Tibial nerve (tissue), 4 donors: ENCODE results near the gene VAMP4. TPM values are rescaled to one million over a fixed set of nuclear protein-coding genes. Genes with fewer than 3 reads are reported as not detected.
"Not testable (repeated sequence)": the region's sequence is repeated elsewhere in the genome, so short reads cannot be mapped to it uniquely, and the experiment has no call there.

Experiments used
- DNase-seq, 2 donors: peaks; one replicate each; pipeline ENCODE4 v3.0.0-alpha.2; 2019; ENCODE audit warnings: low spot score in 2 of 2
- H3K27ac ChIP-seq, 4 donors: fragments of 200-600 bp; sonication (generic) in 3 of 4; one replicate each; pipeline ENCODE4 v1.5.1; 2017 to 2019; ENCODE audit warnings: mild to moderate bottlenecking in 1 of 4
- H3K27me3 ChIP-seq, 2 donors: fragments of 200-600 bp; sonication (generic) in 1 of 2; one replicate each; pipeline versions ENCODE4 v1.5.1 to v1.6.0; 2017 to 2019
- H3K36me3 ChIP-seq, 3 donors: fragments of 200-600 bp; sonication (generic); one replicate each; pipeline ENCODE4 v1.5.1; 2018 to 2019
- H3K4me1 ChIP-seq, 4 donors: fragments of 200-600 bp; sonication (generic) in 3 of 4; one replicate each; pipeline ENCODE4 v1.5.1; 2017 to 2019
- H3K4me3 ChIP-seq, 4 donors: fragments of 200-600 bp; sonication (generic) in 3 of 4; one replicate each; pipeline ENCODE4 v1.5.1; 2017 to 2019; ENCODE audit warnings: mild to moderate bottlenecking in 1 of 4, moderate library complexity in 1 of 4
- H3K9me3 ChIP-seq, 4 donors: fragments of 200-600 bp; sonication (generic) in 3 of 4; one replicate each; pipeline ENCODE4 v1.5.1; 2017 to 2019
- CTCF ChIP-seq, 5 experiments: fragments of 200-600 bp in 3 of 5; fragments of 450-650 bp in 2 of 5; sonication (generic) in 3 of 5; IDR thresholded peaks; one replicate each; pipeline ENCODE4 v1.5.1; 2016 to 2019; ENCODE audit warnings: antibody characterized with exemption in 5 of 5, mild to moderate bottlenecking in 3 of 5, moderate library complexity in 2 of 5
- EP300 ChIP-seq, 2 donors: sonication (generic); formaldehyde crosslinking; IDR thresholded peaks; one replicate each; pipeline ENCODE4 v1.6.1; 2017; ENCODE audit warnings: antibody characterized with exemption in 2 of 2, mild to moderate bottlenecking in 1 of 2
- POLR2A ChIP-seq, 2 donors: fragments of 450-650 bp; IDR thresholded peaks; one replicate each; pipeline ENCODE4 v1.6.1; 2017; ENCODE audit warnings: antibody characterized with exemption in 2 of 2, mild to moderate bottlenecking in 2 of 2, moderate library complexity in 2 of 2
- WGBS, 2 donors: methylation state at CpG; one replicate each; pipeline ENCODE4 v1.1.5; 2018; 5-methylcytosine and 5-hydroxymethylcytosine counted together
- total RNA-seq, 4 donors: library from RNA; depleted of rRNA; stranded (reverse); fragments of >200 nt; gene quantifications; one replicate each; pipeline ENCODE4 v1.1.0, GENCODE V29; 2016

The VAMP4 gene
- total RNA-seq, 4 donors from 2014 or later: 13.8 to 25.6 (median 16.7) TPM

DNA sequence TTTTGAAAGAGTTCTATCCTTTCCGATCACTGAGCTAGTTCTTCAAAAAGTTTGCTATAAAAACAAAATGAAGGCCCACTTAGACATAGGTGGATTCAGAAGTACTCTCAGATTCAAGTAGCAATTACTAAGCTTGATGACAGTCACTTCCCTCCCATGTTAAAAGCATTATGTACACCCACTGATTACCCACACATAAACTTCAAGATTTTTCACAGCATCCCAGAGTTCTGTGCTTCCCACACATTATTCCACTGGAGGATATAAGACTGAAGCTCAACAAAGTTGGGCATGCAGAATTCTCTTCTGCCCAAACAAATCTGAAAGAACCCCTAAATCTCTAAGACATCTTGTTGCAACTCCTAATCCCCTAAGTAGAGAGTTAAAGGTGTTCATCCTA is 29.5 kb downstream of the VAMP4 start:
- H3K4me3 ChIP-seq: no peak overlapping the region
- no peak overlapping the region for H3K27ac ChIP-seq
- 90 to 97% methylated on average over 1 of the region's 1 CpG for WGBS, 2 donors
- no peak for TF ChIP-seq EP300 (IDR thresholded peaks at IDR 0.05)
- no peak for TF ChIP-seq POLR2A (IDR thresholded peaks at IDR 0.05)
- no peak for TF ChIP-seq CTCF (IDR thresholded peaks at IDR 0.05)
- no peak for DNase-seq
- peaks cover 0 to 7% (median 0%) of the 10 kb centered on the region in 4 donors for H3K4me1 ChIP-seq
- H3K9me3 ChIP-seq: no peaks in the 10 kb centered on the region
- no peaks in the 10 kb centered on the region for H3K27me3 ChIP-seq
- peaks cover 0 to 28% (median 0%) of the 10 kb centered on the region in 3 donors for H3K36me3 ChIP-seq

- Histone ChIP-seq H3K36me3 (peaks cover 0 to 23% (median 0%) of the 10 kb centered on the region in 3 donors), H3K27me3 (no peaks in the 10 kb centered on the region), H3K4me1 (peaks cover 0 to 7% (median 0%) of the 10 kb centered on the region in 4 donors), H3K27ac (no peak overlapping the region), H3K9me3 (no peaks in the 10 kb centered on the region), H3K4me3 (no peak overlapping the region)
- TF ChIP-seq EP300 (IDR thresholded peaks at IDR 0.05) (no peak), POLR2A (IDR thresholded peaks at IDR 0.05) (no peak)
- WGBS, 2 donors: 92% methylated on average over 4 of the region's 4 CpGs
- no peak for DNase-seq
These were observed 30.2 kb downstream of the VAMP4 start for GRCh38 chr1:171711643-171712042.

GRCh38 chr1:171707583-171707982 is 34.3 kb downstream of the VAMP4 start:
- no peaks in the 10 kb centered on the region for H3K9me3 ChIP-seq
- DNase-seq: no peak
- peaks cover 0 to 25% (median 0%) of the 10 kb centered on the region in 3 donors for H3K36me3 ChIP-seq
- no peak overlapping the region for H3K4me3 ChIP-seq
- H3K4me1 ChIP-seq: peaks cover 0 to 10% (median 0%) of the 10 kb centered on the region in 4 donors
- H3K27me3 ChIP-seq: no peaks in the 10 kb centered on the region
- WGBS, 2 donors: 77 to 82% methylated on average over 3 of the region's 3 CpGs
- H3K27ac ChIP-seq: no peak overlapping the region
- TF ChIP-seq EP300 (IDR thresholded peaks at IDR 0.05) (no peak), CTCF (IDR thresholded peaks at IDR 0.05) (no peak), POLR2A (IDR thresholded peaks at IDR 0.05) (no peak)

GRCh38 chr1:171702598-171702997 is 39.3 kb downstream of the VAMP4 start:
- Histone ChIP-seq H3K9me3 (no peaks in the 10 kb centered on the region), H3K36me3 (peaks cover 0 to 31% (median 0%) of the 10 kb centered on the region in 3 donors), H3K27me3 (no peaks in the 10 kb centered on the region), H3K4me3 (no peak overlapping the region), H3K27ac (no peak overlapping the region), H3K4me1 (peaks cover 0 to 10% (median 0%) of the 10 kb centered on the region in 4 donors)
- no peak for TF ChIP-seq CTCF (IDR thresholded peaks at IDR 0.05)
- TF ChIP-seq POLR2A (IDR thresholded peaks at IDR 0.05): no peak
- TF ChIP-seq EP300 (IDR thresholded peaks at IDR 0.05): no peak
- no peak for DNase-seq

DNA sequence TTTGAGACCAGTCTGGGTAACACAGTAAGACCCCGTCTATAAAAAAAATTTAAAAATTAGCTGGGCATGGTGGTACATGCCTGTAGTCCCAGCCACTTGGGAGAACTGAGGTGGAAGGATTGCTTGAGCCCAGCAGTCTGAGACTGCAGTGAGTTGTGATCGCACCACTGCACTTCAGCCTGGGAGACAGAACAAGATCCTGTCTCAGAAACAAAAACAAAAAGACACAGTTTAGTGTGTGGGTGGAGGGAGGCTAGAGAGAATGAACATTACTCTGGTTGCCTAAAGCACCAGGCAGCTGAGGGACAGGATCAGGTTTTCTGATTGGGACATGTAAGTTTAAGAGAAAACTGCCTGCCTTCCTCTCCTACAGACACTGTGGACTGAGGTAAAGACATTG is 42.3 kb downstream of the VAMP4 start:
- WGBS, 2 donors: 60 to 70% methylated on average over 2 of the region's 2 CpGs
- H3K27me3 ChIP-seq: no peaks in the 10 kb centered on the region
- peaks cover 0 to 38% (median 0%) of the 10 kb centered on the region in 3 donors for H3K36me3 ChIP-seq
- TF ChIP-seq POLR2A (IDR thresholded peaks at IDR 0.05) (no peak), EP300 (IDR thresholded peaks at IDR 0.05) (no peak), CTCF (IDR thresholded peaks at IDR 0.05) (no peak)
- peaks cover 0 to 8% (median 0%) of the 10 kb centered on the region in 4 donors for H3K9me3 ChIP-seq
- H3K27ac ChIP-seq: no peak overlapping the region
- H3K4me1 ChIP-seq: no peaks in the 10 kb centered on the region
- DNase-seq: no peak
- no peak overlapping the region for H3K4me3 ChIP-seq

DNA sequence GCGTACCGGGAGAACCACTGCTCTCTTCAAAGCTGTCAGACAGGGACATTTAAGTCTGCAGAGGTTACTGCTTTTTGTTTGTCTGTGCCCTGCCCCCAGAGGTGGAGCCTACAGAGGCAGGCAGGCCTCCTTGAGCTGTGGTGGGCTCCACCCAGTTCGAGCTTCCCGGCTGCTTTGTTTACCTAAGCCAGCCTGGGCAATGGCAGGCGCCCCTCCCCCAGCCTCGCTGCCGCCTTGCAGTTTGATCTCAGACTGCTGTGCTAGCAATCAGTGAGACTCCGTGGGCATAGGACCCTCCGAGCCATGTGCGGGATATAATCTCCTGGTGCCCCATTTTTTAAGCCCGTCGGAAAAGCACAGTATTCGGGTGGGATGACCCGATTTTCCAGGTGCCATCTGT is 46.1 kb downstream of the VAMP4 start:
- DNase-seq, H3K27me3 ChIP-seq, H3K27ac ChIP-seq, H3K4me3 ChIP-seq, H3K4me1 ChIP-seq: not testable (repeated sequence)
- Histone ChIP-seq H3K36me3 (peaks cover 0 to 24% (median 0%) of the 10 kb centered on the region in 3 donors), H3K9me3 (peaks cover 0 to 14% (median 0%) of the 10 kb centered on the region in 4 donors)
- 89 to 95% methylated on average over 8 to 10 of the region's 14 CpGs for WGBS, 2 donors

GRCh38 chr1:171693541-171693940 is 48.3 kb downstream of the VAMP4 start:
- not testable (repeated sequence) for H3K4me1 ChIP-seq, DNase-seq, H3K27ac ChIP-seq, H3K27me3 ChIP-seq, H3K4me3 ChIP-seq
- Histone ChIP-seq H3K9me3 (peaks cover 0 to 15% (median 0%) of the 10 kb centered on the region in 4 donors), H3K36me3 (peaks cover 0 to 14% (median 0%) of the 10 kb centered on the region in 3 donors)
- WGBS, 2 donors: 96 to 98% methylated on average over 7 to 8 of the region's 23 CpGs
